HEK293 (cell line): ENCODE measurements around the gene VWA5B1.

Experiments
- CTCF ChIA-PET: fragments of 350-600 bp; formaldehyde crosslinking; extraction: SDS; loops from one replicate; lab custom pipeline; 2021; ENCODE audit warnings: antibody characterized with exemption; lab: Yijun Ruan, JAX
- POLR2A ChIA-PET: fragments of 300-600 bp; formaldehyde crosslinking; extraction: SDS; loops from one replicate; lab custom pipeline; 2020; ENCODE audit warnings: antibody characterized with exemption, inconsistent platforms; lab: Yijun Ruan, JAX
- H3K27ac ChIP-seq: fragments of 200-500 bp; sonication (Bioruptor generic); 2 replicates; pipeline ENCODE4 v1.5.1; 2014; ENCODE audit warnings: low read depth, low read length, control low read depth, inconsistent platforms; ENCODE audit errors: extremely low read depth
- H3K36me3 ChIP-seq, 2 experiments: fragments of 200-500 bp in 1 of 2; sonication (Bioruptor generic) in 1 of 2; 1 replicate in 1 of 2; 2 replicates in 1 of 2; pipeline ENCODE4 v1.5.1; 2014 to 2017; ENCODE audit warnings: inconsistent platforms in 2 of 2, low read length in 2 of 2; ENCODE audit not compliant: control insufficient read depth in 2 of 2, insufficient read depth in 1 of 2
- H3K4me1 ChIP-seq: fragments of 200-500 bp; sonication (Bioruptor generic); 2 replicates; pipeline ENCODE4 v1.5.1; 2014; ENCODE audit warnings: mild to moderate bottlenecking, low read length, inconsistent platforms; ENCODE audit not compliant: control insufficient read depth, insufficient read depth
- H3K4me3 ChIP-seq: 2 replicates; pipeline ENCODE4 v1.5.1; 2011; ENCODE audit warnings: low read depth, mild to moderate bottlenecking, control low read depth, low read length, moderate library complexity
- H3K9me3 ChIP-seq: fragments of 200-500 bp; sonication (Bioruptor generic); 2 replicates; pipeline ENCODE4 v1.5.1; 2014; ENCODE audit warnings: low read depth, low read length, inconsistent platforms; ENCODE audit not compliant: control insufficient read depth, insufficient read depth
- KLF16 ChIP-seq: fragments of 450-650 bp; formaldehyde crosslinking; IDR thresholded peaks from 2 replicates; pipeline ENCODE4 v1.5.1; 2017; ENCODE audit warnings: missing biosample characterization, missing genetic modification characterization
- KLF9 ChIP-seq: fragments of 450-650 bp; formaldehyde crosslinking; IDR thresholded peaks from 2 replicates; pipeline ENCODE4 v1.5.1; 2016; ENCODE audit warnings: missing biosample characterization, missing genetic modification characterization, low read depth
- REPIN1 ChIP-seq: fragments of 450-650 bp; formaldehyde crosslinking; IDR thresholded peaks from 2 replicates; pipeline ENCODE4 v1.5.1; 2017; ENCODE audit warnings: missing biosample characterization, missing genetic modification characterization, low read depth
- SCRT2 ChIP-seq: fragments of 450-650 bp; formaldehyde crosslinking; IDR thresholded peaks from 2 replicates; pipeline ENCODE4 v1.5.1; 2016; ENCODE audit warnings: missing biosample characterization, missing genetic modification characterization
- ZNF121 ChIP-seq: fragments of 450-650 bp; formaldehyde crosslinking; IDR thresholded peaks from 2 replicates; pipeline ENCODE4 v1.5.1; 2016; ENCODE audit warnings: missing biosample characterization, missing genetic modification characterization
- ZNF133 ChIP-seq: fragments of 450-650 bp; formaldehyde crosslinking; IDR thresholded peaks from 2 replicates; pipeline ENCODE4 v1.5.1; 2016; ENCODE audit warnings: missing biosample characterization, missing genetic modification characterization
- ZNF19 ChIP-seq: fragments of 450-650 bp; formaldehyde crosslinking; IDR thresholded peaks from 2 replicates; pipeline ENCODE4; 2016; ENCODE audit warnings: missing biosample characterization, missing genetic modification characterization, low read depth
- ZNF2 ChIP-seq: fragments of 450-650 bp; formaldehyde crosslinking; IDR thresholded peaks from 2 replicates; pipeline ENCODE4 v1.5.1; 2016; ENCODE audit warnings: missing biosample characterization, missing genetic modification characterization
- ZNF239 ChIP-seq: fragments of 450-650 bp; formaldehyde crosslinking; IDR thresholded peaks from 2 replicates; pipeline ENCODE4 v1.5.1; 2016; ENCODE audit warnings: missing biosample characterization, missing genetic modification characterization
- ZNF248 ChIP-seq: fragments of 450-650 bp; formaldehyde crosslinking; IDR thresholded peaks from 2 replicates; pipeline ENCODE4 v1.5.1; 2017; ENCODE audit warnings: missing biosample characterization, missing genetic modification characterization
- ZNF521 ChIP-seq: fragments of 450-650 bp; formaldehyde crosslinking; IDR thresholded peaks from 2 replicates; pipeline ENCODE4 v1.5.1; 2017; ENCODE audit warnings: missing biosample characterization, mild to moderate bottlenecking, missing genetic modification characterization
- ZNF529 ChIP-seq: fragments of 450-650 bp; formaldehyde crosslinking; IDR thresholded peaks from 2 replicates; pipeline ENCODE4 v1.5.1; 2017; ENCODE audit warnings: missing genetic modification characterization, missing biosample characterization; ENCODE audit not compliant: insufficient replicate concordance
- ZNF555 ChIP-seq: fragments of 450-650 bp; formaldehyde crosslinking; conservative IDR thresholded peaks from 2 replicates; pipeline ENCODE4 v1.5.1; 2017; ENCODE audit warnings: missing biosample characterization, mild to moderate bottlenecking, missing genetic modification characterization, inconsistent platforms
- ZNF560 ChIP-seq: fragments of 450-650 bp; formaldehyde crosslinking; IDR thresholded peaks from 2 replicates; pipeline ENCODE4 v1.5.1; 2017; ENCODE audit warnings: missing biosample characterization, missing genetic modification characterization, borderline replicate concordance
- ZNF585B ChIP-seq: fragments of 450-650 bp; formaldehyde crosslinking; IDR thresholded peaks from 2 replicates; pipeline ENCODE4 v1.5.1; 2016; ENCODE audit warnings: missing biosample characterization, missing genetic modification characterization
- ZNF629 ChIP-seq: fragments of 450-650 bp; formaldehyde crosslinking; IDR thresholded peaks from 2 replicates; pipeline ENCODE4 v1.5.1; 2017; ENCODE audit warnings: missing biosample characterization, missing genetic modification characterization
- ZNF660 ChIP-seq: fragments of 450-650 bp; IDR thresholded peaks from 2 replicates; pipeline ENCODE4 v1.5.1; 2018; ENCODE audit warnings: missing biosample characterization, mild to moderate bottlenecking, missing genetic modification characterization
- ZNF747 ChIP-seq: fragments of 450-650 bp; formaldehyde crosslinking; IDR thresholded peaks from 2 replicates; pipeline ENCODE4 v1.5.1; 2016; ENCODE audit warnings: missing biosample characterization, missing genetic modification characterization
- ZNF776 ChIP-seq: fragments of 450-650 bp; formaldehyde crosslinking; IDR thresholded peaks from 2 replicates; pipeline ENCODE4 v1.5.0; 2017; ENCODE audit warnings: missing biosample characterization, missing genetic modification characterization, borderline replicate concordance
- ZNF792 ChIP-seq: fragments of 450-650 bp; formaldehyde crosslinking; IDR thresholded peaks from 2 replicates; pipeline ENCODE4 v1.5.1; 2016; ENCODE audit warnings: missing biosample characterization, missing genetic modification characterization
- ZNF843 ChIP-seq: fragments of 450-650 bp; formaldehyde crosslinking; IDR thresholded peaks from 2 replicates; pipeline ENCODE4 v1.5.1; 2016; ENCODE audit warnings: missing biosample characterization, missing genetic modification characterization
- TF ChIP-seq, protein P1 (sequence below): fragments of 450-650 bp; formaldehyde crosslinking; IDR thresholded peaks from 2 replicates; pipeline ENCODE4 v1.5.1; 2017; ENCODE audit warnings: missing biosample characterization, missing genetic modification characterization
- TF ChIP-seq, protein P2 (sequence below): fragments of 450-650 bp; formaldehyde crosslinking; IDR thresholded peaks from 2 replicates; pipeline ENCODE4 v1.5.1; 2016; ENCODE audit warnings: missing biosample characterization, missing genetic modification characterization
- TF ChIP-seq, protein P3 (sequence below): fragments of 450-650 bp; formaldehyde crosslinking; IDR thresholded peaks from 2 replicates; pipeline ENCODE4 v1.5.0; 2017; ENCODE audit warnings: missing biosample characterization, missing genetic modification characterization, borderline replicate concordance
- TF ChIP-seq, protein P4 (sequence below): fragments of 450-650 bp; formaldehyde crosslinking; IDR thresholded peaks from 2 replicates; pipeline ENCODE4 v1.5.1; 2017; ENCODE audit warnings: missing biosample characterization, missing genetic modification characterization
- TF ChIP-seq, protein P5 (sequence below): fragments of 450-650 bp; formaldehyde crosslinking; IDR thresholded peaks from 2 replicates; pipeline ENCODE4 v1.5.1; 2017; ENCODE audit warnings: missing biosample characterization, mild to moderate bottlenecking, missing genetic modification characterization, moderate library complexity

The VWA5B1 gene

DNA sequence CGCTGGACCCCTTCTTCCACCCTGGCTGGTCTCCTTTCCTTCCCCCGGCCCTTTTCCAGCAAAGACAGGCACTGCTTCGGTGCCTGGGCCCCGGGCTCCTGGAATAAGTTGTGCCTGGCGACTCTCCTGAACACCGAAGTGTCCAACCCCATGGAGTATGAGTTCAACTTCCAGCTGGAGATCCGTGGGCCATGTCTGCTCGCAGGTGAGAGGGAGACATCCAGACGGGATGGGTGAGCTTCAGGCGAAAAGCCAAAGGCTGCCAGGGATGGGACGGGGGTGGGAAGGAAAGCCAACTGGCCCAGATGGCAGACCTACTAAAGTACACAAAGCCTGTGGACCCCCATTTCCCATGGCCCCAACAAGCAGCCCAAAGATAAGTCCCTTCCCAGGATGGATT lies 26.8 kb downstream of the VWA5B1 start:
- TF ChIP-seq ZNF560 (tag by site-specific recombination) = no peak
- TF ChIP-seq ZNF776 (tag by site-specific recombination) = no peak
- TF ChIP-seq, protein P1, sequence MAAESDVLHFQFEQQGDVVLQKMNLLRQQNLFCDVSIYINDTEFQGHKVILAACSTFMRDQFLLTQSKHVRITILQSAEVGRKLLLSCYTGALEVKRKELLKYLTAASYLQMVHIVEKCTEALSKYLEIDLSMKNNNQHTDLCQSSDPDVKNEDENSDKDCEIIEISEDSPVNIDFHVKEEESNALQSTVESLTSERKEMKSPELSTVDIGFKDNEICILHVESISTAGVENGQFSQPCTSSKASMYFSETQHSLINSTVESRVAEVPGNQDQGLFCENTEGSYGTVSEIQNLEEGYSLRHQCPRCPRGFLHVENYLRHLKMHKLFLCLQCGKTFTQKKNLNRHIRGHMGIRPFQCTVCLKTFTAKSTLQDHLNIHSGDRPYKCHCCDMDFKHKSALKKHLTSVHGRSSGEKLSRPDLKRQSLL (tag by site-specific recombination) = no peak
- TF ChIP-seq ZNF521 (tag by site-specific recombination) = no peak
- TF ChIP-seq, protein P2, sequence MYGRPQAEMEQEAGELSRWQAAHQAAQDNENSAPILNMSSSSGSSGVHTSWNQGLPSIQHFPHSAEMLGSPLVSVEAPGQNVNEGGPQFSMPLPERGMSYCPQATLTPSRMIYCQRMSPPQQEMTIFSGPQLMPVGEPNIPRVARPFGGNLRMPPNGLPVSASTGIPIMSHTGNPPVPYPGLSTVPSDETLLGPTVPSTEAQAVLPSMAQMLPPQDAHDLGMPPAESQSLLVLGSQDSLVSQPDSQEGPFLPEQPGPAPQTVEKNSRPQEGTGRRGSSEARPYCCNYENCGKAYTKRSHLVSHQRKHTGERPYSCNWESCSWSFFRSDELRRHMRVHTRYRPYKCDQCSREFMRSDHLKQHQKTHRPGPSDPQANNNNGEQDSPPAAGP (tag by site-specific recombination) = no peak
- TF ChIP-seq KLF9 (tag by site-specific recombination) = no peak
- no peak for TF ChIP-seq ZNF629 (tag by site-specific recombination)
- no peak for TF ChIP-seq ZNF2
- H3K4me1 ChIP-seq = no peaks in the 10 kb centered on the region
- ChIA-PET CTCF (no interaction called here), POLR2A (no interaction called here)
- no peaks in the 10 kb centered on the region for H3K36me3 ChIP-seq
- no peak overlapping the region for H3K4me3 ChIP-seq
- no peak overlapping the region for H3K27ac ChIP-seq
- no peaks in the 10 kb centered on the region for H3K9me3 ChIP-seq

DNA sequence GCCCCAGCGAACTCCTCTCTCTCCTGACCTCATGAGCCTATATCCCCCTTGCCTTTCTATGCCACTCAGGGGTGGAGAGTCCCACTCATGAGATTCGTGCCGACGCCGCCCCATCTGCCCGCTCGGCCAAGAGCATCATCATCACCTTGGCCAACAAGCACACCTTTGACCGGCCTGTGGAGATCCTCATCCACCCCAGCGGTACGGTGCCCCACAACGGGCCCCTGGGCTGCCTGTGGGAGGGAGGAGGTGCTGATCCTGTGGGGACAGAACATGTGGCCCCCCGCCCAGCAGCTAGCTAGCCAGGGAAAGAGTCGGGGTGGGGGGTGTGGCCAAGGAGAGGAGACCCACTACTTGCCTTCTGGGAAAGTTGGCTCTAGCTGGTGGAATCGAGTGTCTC lies 27.8 kb downstream of the VWA5B1 start:
- ChIA-PET CTCF (no interaction called here), POLR2A (no interaction called here)
- no peaks in the 10 kb centered on the region for H3K4me1 ChIP-seq

DNA sequence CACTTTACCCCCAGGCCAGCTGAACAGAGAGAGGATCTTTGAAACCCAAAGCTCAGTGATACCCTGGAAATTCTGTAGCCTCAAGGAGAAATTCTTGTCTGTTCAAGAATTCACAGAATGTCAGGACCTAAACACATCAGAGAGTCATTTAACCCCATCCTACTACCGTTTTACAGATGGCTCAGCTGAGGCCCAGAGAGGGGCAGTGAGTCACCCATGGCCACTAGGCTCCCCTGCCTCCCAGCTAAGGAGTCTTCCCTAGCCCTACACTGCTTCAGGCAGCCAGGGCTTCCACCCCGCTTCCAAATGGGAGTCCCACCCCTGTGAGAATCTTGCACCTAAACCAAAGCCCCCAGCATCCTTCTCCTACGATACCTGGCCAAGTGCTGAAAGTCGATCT lies 28.3 kb downstream of the VWA5B1 start:
- H3K9me3 ChIP-seq = no peaks in the 10 kb centered on the region
- no peak for TF ChIP-seq ZNF585B (tag by site-specific recombination)
- TF ChIP-seq ZNF19 (tag by site-specific recombination) = no peak
- no peak for TF ChIP-seq ZNF555 (tag by site-specific recombination)
- no peak for TF ChIP-seq ZNF133 (tag by site-specific recombination)
- TF ChIP-seq, protein P3, sequence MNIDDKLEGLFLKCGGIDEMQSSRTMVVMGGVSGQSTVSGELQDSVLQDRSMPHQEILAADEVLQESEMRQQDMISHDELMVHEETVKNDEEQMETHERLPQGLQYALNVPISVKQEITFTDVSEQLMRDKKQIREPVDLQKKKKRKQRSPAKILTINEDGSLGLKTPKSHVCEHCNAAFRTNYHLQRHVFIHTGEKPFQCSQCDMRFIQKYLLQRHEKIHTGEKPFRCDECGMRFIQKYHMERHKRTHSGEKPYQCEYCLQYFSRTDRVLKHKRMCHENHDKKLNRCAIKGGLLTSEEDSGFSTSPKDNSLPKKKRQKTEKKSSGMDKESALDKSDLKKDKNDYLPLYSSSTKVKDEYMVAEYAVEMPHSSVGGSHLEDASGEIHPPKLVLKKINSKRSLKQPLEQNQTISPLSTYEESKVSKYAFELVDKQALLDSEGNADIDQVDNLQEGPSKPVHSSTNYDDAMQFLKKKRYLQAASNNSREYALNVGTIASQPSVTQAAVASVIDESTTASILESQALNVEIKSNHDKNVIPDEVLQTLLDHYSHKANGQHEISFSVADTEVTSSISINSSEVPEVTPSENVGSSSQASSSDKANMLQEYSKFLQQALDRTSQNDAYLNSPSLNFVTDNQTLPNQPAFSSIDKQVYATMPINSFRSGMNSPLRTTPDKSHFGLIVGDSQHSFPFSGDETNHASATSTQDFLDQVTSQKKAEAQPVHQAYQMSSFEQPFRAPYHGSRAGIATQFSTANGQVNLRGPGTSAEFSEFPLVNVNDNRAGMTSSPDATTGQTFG (tag by site-specific recombination) = no peak
- no peak for TF ChIP-seq ZNF660 (tag by site-specific recombination)
- no peak for TF ChIP-seq ZNF776 (tag by site-specific recombination)
- no peak for TF ChIP-seq KLF16 (tag by site-specific recombination)
- TF ChIP-seq ZNF843 (tag by site-specific recombination) = no peak
- no peak for TF ChIP-seq ZNF792
- no peak for TF ChIP-seq ZNF248 (tag by site-specific recombination)
- no peak for TF ChIP-seq ZNF121
- TF ChIP-seq SCRT2 (tag by site-specific recombination) = no peak
- TF ChIP-seq, protein P4, sequence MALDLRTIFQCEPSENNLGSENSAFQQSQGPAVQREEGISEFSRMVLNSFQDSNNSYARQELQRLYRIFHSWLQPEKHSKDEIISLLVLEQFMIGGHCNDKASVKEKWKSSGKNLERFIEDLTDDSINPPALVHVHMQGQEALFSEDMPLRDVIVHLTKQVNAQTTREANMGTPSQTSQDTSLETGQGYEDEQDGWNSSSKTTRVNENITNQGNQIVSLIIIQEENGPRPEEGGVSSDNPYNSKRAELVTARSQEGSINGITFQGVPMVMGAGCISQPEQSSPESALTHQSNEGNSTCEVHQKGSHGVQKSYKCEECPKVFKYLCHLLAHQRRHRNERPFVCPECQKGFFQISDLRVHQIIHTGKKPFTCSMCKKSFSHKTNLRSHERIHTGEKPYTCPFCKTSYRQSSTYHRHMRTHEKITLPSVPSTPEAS (tag by site-specific recombination) = no peak
- TF ChIP-seq ZNF529 (tag by site-specific recombination) = no peak
- no peak for TF ChIP-seq ZNF239 (tag by site-specific recombination)
- no peak for TF ChIP-seq REPIN1 (tag by site-specific recombination)
- no peak overlapping the region for H3K4me3 ChIP-seq
- ChIA-PET CTCF (no interaction called here), POLR2A (no interaction called here)
- no peaks in the 10 kb centered on the region for H3K36me3 ChIP-seq
- no peak overlapping the region for H3K27ac ChIP-seq
- no peaks in the 10 kb centered on the region for H3K4me1 ChIP-seq

More for the DNA sequence above, 27.8 kb downstream of the VWA5B1 start:
- TF ChIP-seq, protein P5, sequence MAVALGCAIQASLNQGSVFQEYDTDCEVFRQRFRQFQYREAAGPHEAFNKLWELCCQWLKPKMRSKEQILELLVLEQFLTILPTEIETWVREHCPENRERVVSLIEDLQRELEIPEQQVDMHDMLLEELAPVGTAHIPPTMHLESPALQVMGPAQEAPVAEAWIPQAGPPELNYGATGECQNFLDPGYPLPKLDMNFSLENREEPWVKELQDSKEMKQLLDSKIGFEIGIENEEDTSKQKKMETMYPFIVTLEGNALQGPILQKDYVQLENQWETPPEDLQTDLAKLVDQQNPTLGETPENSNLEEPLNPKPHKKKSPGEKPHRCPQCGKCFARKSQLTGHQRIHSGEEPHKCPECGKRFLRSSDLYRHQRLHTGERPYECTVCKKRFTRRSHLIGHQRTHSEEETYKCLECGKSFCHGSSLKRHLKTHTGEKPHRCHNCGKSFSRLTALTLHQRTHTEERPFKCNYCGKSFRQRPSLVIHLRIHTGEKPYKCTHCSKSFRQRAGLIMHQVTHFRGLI (tag by site-specific recombination) = no peak
- TF ChIP-seq ZNF747 (tag by site-specific recombination) = no peak
- no peaks in the 10 kb centered on the region for H3K36me3 ChIP-seq
- H3K4me3 ChIP-seq = no peak overlapping the region
- H3K9me3 ChIP-seq = no peaks in the 10 kb centered on the region
- no peak overlapping the region for H3K27ac ChIP-seq
